Endothelial cell of umbilical vein (primary cell): Measurements from ENCODE around the gene PPP2R5B. TPM values are rescaled to one million over a fixed set of nuclear protein-coding genes. Genes with fewer than 3 reads are reported as not detected.

ENCODE experiments used
- BruUV-seq: library from RNA; stranded (reverse); fragments of 400-500 nt; replicated peaks from 2 replicates; lab custom pipeline; 2021; lab: Mats Ljungman, UMichigan
- CTCF ChIA-PET: fragments of 300-600, 350-600 bp; sonication (Branson Sonifier 250); formaldehyde crosslinking; loops from one replicate; lab custom pipeline; 2021; ENCODE audit warnings: antibody characterized with exemption, inconsistent platforms; lab: Charles Lee
- POLR2A ChIA-PET: fragments of 300-600, 350-600 bp; sonication (Branson Sonifier 250); formaldehyde crosslinking; loops from one replicate; lab custom pipeline; 2021; ENCODE audit warnings: antibody characterized with exemption, inconsistent platforms; lab: Charles Lee
- DNase-seq: peaks from one replicate; pipeline ENCODE4 v3.0.0-alpha.2; 2011; ENCODE audit warnings: low read depth, low spot score
- FAIRE-seq: peaks from 2 replicates; lab custom pipeline; 2011; peaks lifted over from hg19 to GRCh38; lab: Jason Lieb, UNC
- H2AFZ ChIP-seq: 2 replicates; pipeline ENCODE4 v1.6.0; 2012; ENCODE audit warnings: low read depth, low read length, control low read depth, inconsistent platforms
- H3K27ac ChIP-seq: 2 replicates; pipeline ENCODE4 v1.5.1; 2011; ENCODE audit warnings: low read depth, mild to moderate bottlenecking, control low read depth, low read length, moderate library complexity; ENCODE audit not compliant: insufficient read depth
- H3K27me3 ChIP-seq, 2 experiments: 2 replicates each; pipeline versions ENCODE4 v1.6.0 to v1.6.1; 2011; ENCODE audit warnings: low read length in 2 of 2, mixed read lengths in 1 of 2; ENCODE audit not compliant: control insufficient read depth in 2 of 2, insufficient read depth in 2 of 2
- H3K36me3 ChIP-seq, 2 experiments: 2 replicates in 1 of 2; 3 replicates in 1 of 2; pipeline ENCODE4 v1.5.1; 2011; ENCODE audit warnings: low read length in 2 of 2, mild to moderate bottlenecking in 1 of 2, moderate library complexity in 1 of 2; ENCODE audit not compliant: control insufficient read depth in 2 of 2, insufficient read depth in 2 of 2; ENCODE audit errors: extremely low read depth in 1 of 2
- H3K4me1 ChIP-seq: 3 replicates; pipeline ENCODE4 v1.5.1; 2011; ENCODE audit warnings: mild to moderate bottlenecking, low read length; ENCODE audit not compliant: control insufficient read depth, insufficient read depth; ENCODE audit errors: extremely low read depth
- H3K4me2 ChIP-seq: 2 replicates; pipeline ENCODE4 v1.6.1; 2011; ENCODE audit warnings: low read length, control low read depth, mixed read lengths; ENCODE audit not compliant: insufficient read depth
- H3K4me3 ChIP-seq, 3 experiments: fragments of 200-600 bp in 1 of 3; sonication (generic), shearing (Covaris generic) in 1 of 3; replicated peaks in 1 of 3; 2 replicates each; pipeline ENCODE4 v1.5.1; 2011 to 2016; ENCODE audit warnings: control low read depth in 3 of 3, low read length in 3 of 3, mild to moderate bottlenecking in 2 of 3, inconsistent platforms in 1 of 3, low read depth in 1 of 3, moderate library complexity in 1 of 3; ENCODE audit not compliant: insufficient read depth in 1 of 3
- H3K79me2 ChIP-seq: 2 replicates; pipeline ENCODE4 v1.6.0; 2012; ENCODE audit warnings: low read length, inconsistent platforms; ENCODE audit not compliant: control insufficient read depth, insufficient read depth
- H3K9ac ChIP-seq: replicated peaks from 2 replicates; pipeline ENCODE3; 2011; ENCODE audit warnings: low read length, control low read depth; ENCODE audit not compliant: insufficient read depth; ENCODE audit errors: extremely low read depth
- H3K9me1 ChIP-seq: replicated peaks from 3 replicates; pipeline ENCODE4 v1.6.0; 2011; ENCODE audit warnings: mild to moderate bottlenecking, low read length; ENCODE audit not compliant: control insufficient read depth, insufficient read depth; ENCODE audit errors: extremely low read depth
- H3K9me3 ChIP-seq: replicated peaks from 2 replicates; pipeline ENCODE4 v1.5.1; 2012; ENCODE audit warnings: low read length, inconsistent platforms; ENCODE audit not compliant: control insufficient read depth, insufficient read depth
- H4K20me1 ChIP-seq: replicated peaks from 2 replicates; pipeline ENCODE3; 2011; ENCODE audit warnings: mild to moderate bottlenecking, low read length; ENCODE audit not compliant: control insufficient read depth, insufficient read depth; ENCODE audit errors: extremely low read depth
- CTCF ChIP-seq, 2 donors: IDR thresholded peaks; 1 replicate in 1 of 2; 2 replicates in 1 of 2; pipeline ENCODE4 v1.5.1; 2011; ENCODE audit warnings: low read length in 2 of 2, mild to moderate bottlenecking in 2 of 2, moderate library complexity in 2 of 2, control low read depth in 1 of 2, inconsistent platforms in 1 of 2, low read depth in 1 of 2; ENCODE audit not compliant: insufficient read depth in 1 of 2; ENCODE audit errors: extremely low read depth in 1 of 2
- EZH2 ChIP-seq: IDR thresholded peaks from 2 replicates; pipeline ENCODE4 v1.6.1; 2012; ENCODE audit warnings: borderline replicate concordance, low read depth, mild to moderate bottlenecking, moderate library complexity, low read length, inconsistent platforms; ENCODE audit not compliant: severe bottlenecking
- FOS ChIP-seq: IDR thresholded peaks from 2 replicates; pipeline ENCODE4 v1.6.1; 2011; ENCODE audit warnings: mild to moderate bottlenecking, low read length, moderate library complexity, borderline replicate concordance; ENCODE audit not compliant: insufficient read depth
- GATA2 ChIP-seq: IDR thresholded peaks from 2 replicates; pipeline ENCODE4 v1.7.0; 2011; ENCODE audit warnings: low read depth, mild to moderate bottlenecking, moderate library complexity, mixed read lengths, low read length; ENCODE audit not compliant: insufficient read length, insufficient read depth
- JUN ChIP-seq: IDR thresholded peaks from 2 replicates; pipeline ENCODE4 v1.6.1; 2011; ENCODE audit warnings: borderline replicate concordance, low read depth; ENCODE audit not compliant: insufficient read length, insufficient read depth
- MYC ChIP-seq: IDR thresholded peaks from one replicate; pipeline ENCODE4 v1.6.1; 2011; ENCODE audit warnings: mild to moderate bottlenecking, low read depth, low read length
- POLR2A ChIP-seq: IDR thresholded peaks from 2 replicates; pipeline ENCODE4 v1.6.1; 2012; ENCODE audit warnings: low read depth, mild to moderate bottlenecking, control low read depth, low read length
- POLR2AphosphoS5 ChIP-seq: IDR thresholded peaks from 2 replicates; pipeline ENCODE4 v1.6.1; 2012; ENCODE audit warnings: low read depth, mild to moderate bottlenecking, control low read depth, low read length, moderate library complexity; ENCODE audit not compliant: insufficient read depth
- dilution Hi-C: fragments of 300-500 bp; cut with MboI; formaldehyde crosslinking; loops from one replicate; pipeline ENCODE4 v1.15.0; 2019; ENCODE audit warnings: low sequenced_read_pairs; ENCODE audit not compliant: extremely low pct_ligation_motif_present
- intact Hi-C: fragments of 100-400 bp; cut with micrococcal nuclease; formaldehyde crosslinking; loops from one replicate; pipeline ENCODE4 v1.10.0; 2022
- polyA plus RNA-seq, 4 experiments: library from polyadenylated mRNA; depleted of rRNA in 3 of 4; stranded (reverse) in 3 of 4; unstranded in 1 of 4; fragments of >200 nt; gene quantifications; 2 replicates each; pipeline versions ENCODE4 v1.2.1 to v1.2.3, GENCODE V29; 2011 to 2012; ENCODE audit warnings: missing spikeins in 1 of 4
- total RNA-seq: library from RNA; stranded (reverse); gene quantifications from 2 replicates; pipeline ENCODE4 v1.2.3, GENCODE V29; 2021

Gene PPP2R5B
- total and polyA plus RNA-seq, 2 donors (not counting 3 experiments of a cell fraction or from before 2014, with no cell fraction given) = 17.6 to 17.8 TPM

GRCh38 chr11:64911142-64911541 is 13.3 kb upstream of the PPP2R5B start:
- no peak for TF ChIP-seq POLR2AphosphoS5
- no peak for TF ChIP-seq MYC
- no peak for TF ChIP-seq CTCF (IDR thresholded peaks at IDR 0.05; ENCODE audit: extremely low read depth in 1 of 2, insufficient read depth in 1 of 2, low read depth in 1 of 2, low read length in 2 of 2)
- no peak for TF ChIP-seq JUN
- TF ChIP-seq POLR2A = no peak
- TF ChIP-seq EZH2 = no peak
- TF ChIP-seq GATA2 = no peak
- no peak for TF ChIP-seq FOS
- H3K27ac ChIP-seq = no peak overlapping the region
- FAIRE-seq (no peak), DNase-seq (no peak)
- ChIA-PET CTCF (interaction anchor here (2.0 kb wide), 1 partner anchor 23 kb away, joined by 8 read pairs; no protein-coding TSS in a partner anchor), POLR2A (interaction anchor here (0.6 kb wide), 1 partner anchor 13 kb away, joined by 3 read pairs; no protein-coding TSS in a partner anchor)
- no peaks in the 10 kb centered on the region for H3K9me1 ChIP-seq
- no peak overlapping the region for H3K9ac ChIP-seq
- H3K4me1 ChIP-seq = peaks cover 4% of the 10 kb centered on the region
- no peaks in the 10 kb centered on the region for H3K9me3 ChIP-seq
- H3K36me3 ChIP-seq = peaks cover 7 to 63% of the 10 kb centered on the region in 2 experiments
- no peak overlapping the region for H3K4me2 ChIP-seq
- no peak overlapping the region for H3K4me3 ChIP-seq
- intact Hi-C loops = no loop called here
- no peak overlapping the region for H2AFZ ChIP-seq
- H3K79me2 ChIP-seq = peaks cover 5% of the 10 kb centered on the region
- no peaks in the 10 kb centered on the region for H3K27me3 ChIP-seq
- no peaks in the 10 kb centered on the region for H4K20me1 ChIP-seq
- BruUV-seq = no TSS peak
- dilution Hi-C loops = no loop called here
